HG02678 (cell line): ENCODE data around the gene HOXC10.

ENCODE experiments used
- ATAC-seq: cut with Tn5 transposase; IDR thresholded peaks from one replicate; pipeline ENCODE4 v1.9.1; 2021; ENCODE audit warnings: mild to moderate bottlenecking, moderate library complexity; ENCODE audit not compliant: unreplicated experiment

HOXC10 gene

GRCh38 chr12:54025499-54026405, 40.8 kb downstream of the HOXC10 start:
- ATAC-seq, result no peak

- ATAC-seq, result no peak
Measured at GRCh38 chr12:54026640-54027441, 41.9 kb downstream of the HOXC10 start.

GRCh38 chr12:54027442-54027786, 42.5 kb downstream of the HOXC10 start:
- no peak for ATAC-seq

GRCh38 chr12:54028314-54029201, 43.6 kb downstream of the HOXC10 start, which contains the start of gene HOXC6:
HOXC6 (plus strand) TSS chr12:54028440; CDS start chr12:54028522, 82 bp downstream.
- no peak for ATAC-seq

DNA sequence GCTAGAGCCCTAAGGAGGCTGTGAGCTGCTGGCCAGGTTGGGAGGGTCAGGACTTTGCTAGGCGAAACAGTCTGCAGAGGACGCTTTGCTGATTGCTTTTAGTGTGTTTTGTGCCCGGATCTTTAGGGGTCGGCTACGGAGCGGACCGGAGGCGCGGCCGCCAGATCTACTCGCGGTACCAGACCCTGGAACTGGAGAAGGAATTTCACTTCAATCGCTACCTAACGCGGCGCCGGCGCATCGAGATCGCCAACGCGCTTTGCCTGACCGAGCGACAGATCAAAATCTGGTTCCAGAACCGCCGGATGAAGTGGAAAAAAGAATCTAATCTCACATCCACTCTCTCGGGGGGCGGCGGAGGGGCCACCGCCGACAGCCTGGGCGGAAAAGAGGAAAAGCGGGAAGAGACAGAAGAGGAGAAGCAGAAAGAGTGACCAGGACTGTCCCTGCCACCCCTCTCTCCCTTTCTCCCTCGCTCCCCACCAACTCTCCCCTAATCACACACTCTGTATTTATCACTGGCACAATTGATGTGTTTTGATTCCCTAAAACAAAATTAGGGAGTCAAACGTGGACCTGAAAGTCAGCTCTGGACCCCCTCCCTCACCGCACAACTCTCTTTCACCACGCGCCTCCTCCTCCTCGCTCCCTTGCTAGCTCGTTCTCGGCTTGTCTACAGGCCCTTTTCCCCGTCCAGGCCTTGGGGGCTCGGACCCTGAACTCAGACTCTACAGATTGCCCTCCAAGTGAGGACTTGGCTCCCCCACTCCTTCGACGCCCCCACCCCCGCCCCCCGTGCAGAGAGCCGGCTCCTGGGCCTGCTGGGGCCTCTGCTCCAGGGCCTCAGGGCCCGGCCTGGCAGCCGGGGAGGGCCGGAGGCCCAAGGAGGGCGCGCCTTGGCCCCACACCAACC, 44.8 kb downstream of the HOXC10 start:
- ATAC-seq, result no peak

- ATAC-seq, result no peak
Measured at GRCh38 chr12:54030442-54030801, 45.5 kb downstream of the HOXC10 start.

DNA sequence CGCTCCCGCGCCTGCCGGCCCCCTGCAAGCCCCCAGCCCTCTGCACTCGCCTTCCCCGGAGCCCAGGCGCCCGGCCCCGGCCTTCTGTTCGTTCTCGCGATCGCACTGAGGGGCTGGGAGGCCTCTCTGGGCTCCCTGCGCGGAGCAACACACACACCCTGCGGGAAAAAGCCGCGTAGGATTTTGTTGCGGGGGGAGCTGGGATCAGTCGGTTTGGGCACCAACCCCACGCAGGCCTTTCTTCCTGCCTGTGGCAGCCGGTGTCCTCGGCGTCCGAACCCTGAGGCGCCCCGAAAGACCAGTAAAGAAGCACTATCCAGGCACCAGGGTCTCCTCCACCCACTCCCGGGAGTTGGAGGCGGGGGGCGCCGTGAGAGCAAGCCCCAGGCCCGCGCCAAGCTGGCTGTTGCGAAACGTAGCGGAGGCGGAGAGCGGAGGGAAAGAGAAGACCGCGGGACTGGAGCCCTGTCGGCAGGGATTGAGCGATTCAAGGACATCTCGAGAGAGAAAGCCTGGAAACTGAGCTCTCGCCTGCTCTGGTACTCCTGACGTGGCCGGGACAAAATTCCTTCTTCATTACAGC, 46.0 kb downstream of the HOXC10 start:
- no peak for ATAC-seq

- no peak for ATAC-seq
Measured at GRCh38 chr12:54031480-54031879, 46.5 kb downstream of the HOXC10 start.

DNA sequence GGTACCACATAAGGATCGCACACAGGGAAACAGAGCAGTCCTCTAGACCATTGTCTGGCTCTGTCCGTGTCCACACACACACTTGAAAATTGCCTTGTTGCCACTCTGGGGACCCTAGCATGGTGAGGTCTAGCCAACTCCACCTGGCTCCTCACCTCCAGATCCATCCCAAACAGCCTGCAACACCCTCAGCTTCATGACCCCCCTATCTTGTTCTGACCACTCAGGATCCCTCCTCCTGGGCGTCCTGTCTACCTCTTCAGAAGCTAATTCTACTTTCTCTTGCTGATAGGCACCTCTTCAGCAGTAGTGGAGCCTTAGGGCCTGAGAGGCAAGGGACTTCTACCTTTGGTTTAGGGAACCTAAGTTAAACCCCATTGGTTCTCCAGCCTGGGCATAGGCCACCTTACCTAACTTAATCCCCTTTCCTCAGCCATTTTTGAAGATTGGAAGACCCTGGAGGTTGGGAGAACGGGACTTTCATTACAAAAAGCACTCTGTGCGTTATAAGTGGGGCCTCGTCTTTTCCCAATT, 47.2 kb downstream of the HOXC10 start:
- ATAC-seq, result no peak

GRCh38 chr12:54032627-54033100, 47.7 kb downstream of the HOXC10 start, which contains the start of gene HOXC5:
HOXC5 (plus strand) TSS chr12:54033050; CDS start chr12:54033123, 73 bp downstream.
- ATAC-seq, result no peak

GRCh38 chr12:54033106-54033979, 48.4 kb downstream of the HOXC10 start:
- ATAC-seq, result no peak

DNA sequence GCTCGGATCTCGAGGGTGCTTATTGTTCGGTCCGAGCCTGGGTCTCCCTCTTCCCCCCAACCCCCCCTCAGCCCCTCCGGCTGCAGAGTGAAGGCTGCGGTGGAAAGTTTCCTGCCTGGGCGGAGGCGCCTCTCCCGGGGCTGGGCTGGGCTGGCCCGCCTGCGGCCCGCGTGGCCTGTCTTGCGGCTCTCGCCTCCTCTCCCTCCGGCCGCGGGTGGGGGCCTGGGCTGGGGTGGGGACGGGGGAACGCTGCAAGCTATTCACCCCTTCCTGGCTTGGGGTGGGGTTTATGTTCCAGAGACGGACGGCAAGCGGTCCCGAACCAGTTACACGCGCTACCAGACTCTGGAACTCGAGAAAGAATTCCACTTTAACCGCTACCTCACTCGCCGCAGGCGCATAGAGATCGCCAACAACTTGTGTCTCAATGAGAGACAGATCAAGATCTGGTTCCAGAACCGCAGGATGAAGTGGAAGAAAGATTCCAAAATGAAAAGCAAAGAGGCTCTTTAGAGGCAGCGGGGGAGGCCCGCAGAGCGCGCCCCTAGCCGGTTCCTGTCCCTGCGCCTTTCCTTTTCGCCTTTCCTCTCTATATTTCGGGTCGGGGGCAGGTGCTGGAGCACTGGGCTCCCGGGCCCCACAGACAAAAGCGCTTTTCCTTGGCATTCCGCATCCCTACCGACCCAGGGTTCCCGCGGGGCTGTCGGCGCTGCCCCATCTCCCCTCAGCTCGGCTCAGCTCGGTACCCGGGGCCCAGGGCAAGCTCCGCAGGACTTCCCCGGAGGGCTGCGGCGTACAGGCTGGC, 49.2 kb downstream of the HOXC10 start:
- no peak for ATAC-seq

GRCh38 chr12:54034785-54035310, 49.9 kb downstream of the HOXC10 start:
- ATAC-seq, result no peak

GRCh38 chr12:54035568-54036264, 50.8 kb downstream of the HOXC10 start:
- no peak for ATAC-seq

DNA sequence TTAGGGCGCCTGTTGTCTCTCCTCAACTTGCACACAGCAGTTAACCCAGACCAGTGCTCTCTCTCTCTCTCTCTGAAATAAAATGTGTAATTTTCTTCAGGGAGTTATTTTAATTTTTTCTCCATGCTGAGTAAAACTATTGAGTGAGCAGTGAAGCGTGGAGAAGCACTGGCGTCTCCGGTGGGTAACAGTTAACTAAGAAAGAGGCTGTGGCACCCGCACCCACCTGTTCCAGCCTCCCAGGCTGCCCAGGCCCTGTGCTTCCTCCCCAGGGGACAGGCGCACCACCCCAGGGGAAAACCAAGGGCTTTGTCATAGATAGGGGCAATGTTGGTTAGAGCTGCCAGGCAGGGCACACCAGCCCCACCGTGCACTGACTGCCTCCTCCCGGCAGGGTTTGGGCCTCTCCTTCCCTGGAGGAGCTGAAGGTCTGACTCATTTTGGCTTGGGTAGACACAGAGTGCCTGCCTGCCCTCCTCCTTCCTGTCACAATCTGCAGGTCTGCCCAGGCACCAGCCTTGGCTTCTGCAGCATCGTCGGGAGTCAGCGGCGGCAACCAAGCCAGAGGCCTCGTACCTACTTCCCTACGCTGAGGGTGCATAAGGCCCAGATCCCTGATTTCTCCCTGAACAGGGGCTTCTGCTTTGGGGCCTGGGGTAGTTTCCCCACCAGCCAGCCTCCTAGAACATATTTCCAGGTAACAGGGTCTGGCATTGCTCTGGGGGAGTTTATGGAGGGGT, 51.8 kb downstream of the HOXC10 start:
- no peak for ATAC-seq
